Natural killer cell (primary cell): ENCODE results near the gene SASS6. TPM values are rescaled to one million over a fixed set of nuclear protein-coding genes. Genes with fewer than 3 reads are reported as not detected.

Experiments used
- ATAC-seq, 3 donors: fragments of 150-1000 bp in 2 of 3; fragments of 200-7000 bp in 1 of 3; cut with Tn5 transposase; 1 replicate in 1 of 3; 2 replicates in 2 of 3; pipeline ENCODE4 v1.10.0; 2021; ENCODE audit warnings: mild to moderate bottlenecking in 2 of 3, moderate library complexity in 2 of 3
- DNase-seq, 2 donors: peaks; one replicate each; pipeline versions ENCODE4 v3.0.0 to v3.0.0-alpha.2; 2013 to 2021; ENCODE audit warnings: mixed read lengths in 1 of 2
- H3K27ac ChIP-seq: one replicate; pipeline ENCODE4 v1.5.1; 2013; ENCODE audit warnings: mild to moderate bottlenecking, low read length
- H3K27me3 ChIP-seq: one replicate; pipeline ENCODE4 v1.6.1; 2013; ENCODE audit warnings: low read length; ENCODE audit not compliant: control insufficient read depth, insufficient read depth
- H3K36me3 ChIP-seq: one replicate; pipeline ENCODE4 v1.6.1; 2013; ENCODE audit warnings: low read length; ENCODE audit not compliant: control insufficient read depth, insufficient read depth
- H3K4me1 ChIP-seq: one replicate; pipeline ENCODE4 v1.6.1; 2013; ENCODE audit warnings: low read length; ENCODE audit not compliant: control insufficient read depth, insufficient read depth
- H3K4me3 ChIP-seq: one replicate; pipeline ENCODE4 v1.5.1; 2013; ENCODE audit warnings: low read length
- H3K9me3 ChIP-seq: one replicate; pipeline ENCODE4 v1.6.1; 2013; ENCODE audit warnings: low read length; ENCODE audit not compliant: control insufficient read depth, insufficient read depth
- H3K27ac Mint-ChIP-seq, 2 donors: one replicate each; pipeline ENCODE4 v1.8.0; 2022; ENCODE audit warnings: mild to moderate bottlenecking in 2 of 2, mixed read lengths in 2 of 2, moderate library complexity in 1 of 2
- H3K27me3 Mint-ChIP-seq, 2 donors: one replicate each; pipeline ENCODE4 v1.8.0; 2022; ENCODE audit warnings: low read depth in 2 of 2, mixed read lengths in 2 of 2
- H3K36me3 Mint-ChIP-seq: one replicate; pipeline ENCODE4 v1.8.0; 2022; ENCODE audit warnings: mixed read lengths
- H3K4me1 Mint-ChIP-seq, 2 donors: one replicate each; pipeline ENCODE4 v1.8.0; 2022; ENCODE audit warnings: mixed read lengths in 2 of 2
- H3K4me3 Mint-ChIP-seq: one replicate; pipeline ENCODE4 v1.8.0; 2022; ENCODE audit warnings: mild to moderate bottlenecking, moderate library complexity, mixed read lengths
- H3K9me3 Mint-ChIP-seq, 2 donors: one replicate each; pipeline ENCODE4 v1.8.0; 2022; ENCODE audit warnings: mixed read lengths in 2 of 2
- WGBS: methylation state at CpG from one replicate; pipeline ENCODE4 v1.1.7; 2013; ENCODE audit warnings: missing lambda C conversion rate; ENCODE audit not compliant: insufficient coverage; 5-methylcytosine and 5-hydroxymethylcytosine counted together
- intact Hi-C: fragments of 100-400 bp; cut with micrococcal nuclease; formaldehyde crosslinking; loops from one replicate; pipeline ENCODE4 v1.14.2; 2022
- total RNA-seq, 4 donors: library from RNA; stranded (reverse); fragments of 120-200 nt in 1 of 4; gene quantifications; one replicate each; pipeline versions ENCODE4 v1.2.3 to v1.2.4, GENCODE V29; 2013 to 2022
- TF ChIP-seq, protein P1 (sequence below): fragments of 200-600 bp; IDR thresholded peaks from one replicate; pipeline ENCODE4 v1.8.0; 2022; ENCODE audit warnings: antibody characterized with exemption

SASS6 gene
- total RNA-seq, 3 donors from 2014 or later (not counting 1 experiment from before 2014, with no cell fraction given): 5.3 to 6.2 (median 5.6) TPM

DNA sequence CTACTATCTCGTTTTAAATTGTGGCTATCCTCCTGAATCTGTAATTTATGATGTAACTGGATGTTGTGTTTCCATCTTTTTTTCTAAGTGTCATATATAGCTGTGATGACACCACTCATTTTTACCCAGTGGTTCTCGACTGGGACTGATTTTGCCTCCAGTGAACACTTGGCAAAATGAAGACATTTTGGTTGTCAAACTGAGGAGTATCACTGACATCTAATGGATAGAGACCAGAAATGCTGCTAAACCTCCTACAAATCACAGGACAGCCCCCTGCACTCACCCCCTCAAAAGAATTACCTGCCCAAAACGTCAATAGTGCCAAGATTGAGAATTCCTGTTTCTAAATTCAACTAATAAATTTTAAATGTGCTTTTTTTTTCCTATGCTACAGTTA lies 2.1 kb upstream of the SASS6 start:
- peaks cover 10% of the 10 kb centered on the region for H3K4me1 ChIP-seq
- intact Hi-C loops: loop anchor here (5.0 kb wide), 3 partner anchors 163 to 283 kb away; partner anchors contain the start of genes AGL and CDC14A
- no peaks in the 10 kb centered on the region for H3K27me3 ChIP-seq
- H3K4me3 ChIP-seq: no peak overlapping the region
- TF ChIP-seq, protein P1, sequence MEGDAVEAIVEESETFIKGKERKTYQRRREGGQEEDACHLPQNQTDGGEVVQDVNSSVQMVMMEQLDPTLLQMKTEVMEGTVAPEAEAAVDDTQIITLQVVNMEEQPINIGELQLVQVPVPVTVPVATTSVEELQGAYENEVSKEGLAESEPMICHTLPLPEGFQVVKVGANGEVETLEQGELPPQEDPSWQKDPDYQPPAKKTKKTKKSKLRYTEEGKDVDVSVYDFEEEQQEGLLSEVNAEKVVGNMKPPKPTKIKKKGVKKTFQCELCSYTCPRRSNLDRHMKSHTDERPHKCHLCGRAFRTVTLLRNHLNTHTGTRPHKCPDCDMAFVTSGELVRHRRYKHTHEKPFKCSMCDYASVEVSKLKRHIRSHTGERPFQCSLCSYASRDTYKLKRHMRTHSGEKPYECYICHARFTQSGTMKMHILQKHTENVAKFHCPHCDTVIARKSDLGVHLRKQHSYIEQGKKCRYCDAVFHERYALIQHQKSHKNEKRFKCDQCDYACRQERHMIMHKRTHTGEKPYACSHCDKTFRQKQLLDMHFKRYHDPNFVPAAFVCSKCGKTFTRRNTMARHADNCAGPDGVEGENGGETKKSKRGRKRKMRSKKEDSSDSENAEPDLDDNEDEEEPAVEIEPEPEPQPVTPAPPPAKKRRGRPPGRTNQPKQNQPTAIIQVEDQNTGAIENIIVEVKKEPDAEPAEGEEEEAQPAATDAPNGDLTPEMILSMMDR: no peak
- H3K36me3 ChIP-seq: peaks cover 36% of the 10 kb centered on the region
- ATAC-seq (no peak), DNase-seq (no peak)
- H3K27ac ChIP-seq: no peak overlapping the region
- H3K9me3 Mint-ChIP-seq: no peaks in the 10 kb centered on the region
- no peak overlapping the region for H3K27ac Mint-ChIP-seq
- no peaks in the 10 kb centered on the region for H3K27me3 Mint-ChIP-seq
- H3K9me3 ChIP-seq: no peaks in the 10 kb centered on the region
- H3K36me3 Mint-ChIP-seq: peaks cover 12% of the 10 kb centered on the region
- WGBS: 76% methylated on average over 3 of the region's 3 CpGs
- H3K4me3 Mint-ChIP-seq: peak overlapping the region; percentile 37
- H3K4me1 Mint-ChIP-seq: peaks cover 21 to 27% of the 10 kb centered on the region in 2 donors

DNA sequence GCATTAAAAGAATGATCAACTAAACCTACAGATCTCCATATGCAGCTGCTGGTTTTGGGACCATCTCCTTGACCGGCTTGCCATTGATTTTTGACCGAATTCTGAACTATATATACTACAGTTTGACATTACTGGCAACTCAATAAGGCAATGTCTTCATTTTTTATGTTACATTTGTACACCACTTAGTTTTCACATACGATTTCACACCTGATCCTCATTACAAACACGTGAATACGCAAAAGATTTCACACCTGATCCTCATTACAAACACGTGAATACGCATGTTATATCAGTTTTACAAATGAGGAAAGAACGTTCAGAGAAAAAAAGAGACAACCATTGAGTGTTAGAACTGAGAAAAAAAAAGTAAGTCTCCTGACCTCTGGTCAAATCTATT lies 1.1 kb downstream of the SASS6 start:
- H3K4me1 Mint-ChIP-seq: peaks cover 21 to 32% of the 10 kb centered on the region in 2 donors
- ATAC-seq (no peak), DNase-seq (no peak)
- H3K4me3 ChIP-seq: no peak overlapping the region
- H3K27ac Mint-ChIP-seq: peak overlapping the region in 1 of 2 donors; percentile 93
- H3K4me1 ChIP-seq: peaks cover 10% of the 10 kb centered on the region
- no peaks in the 10 kb centered on the region for H3K9me3 Mint-ChIP-seq
- H3K4me3 Mint-ChIP-seq: peak overlapping the region; percentile 97
- intact Hi-C loops: loop anchor here (2.0 to 5.0 kb wide), 7 partner anchors 93 to 765 kb away; partner anchors contain the start of genes AGL, CDC14A, DBT and RTCA
- 98% methylated on average over 5 of the region's 8 CpGs for WGBS
- peaks cover 4% of the 10 kb centered on the region for H3K36me3 ChIP-seq
- H3K27ac ChIP-seq: no peak overlapping the region
- no peaks in the 10 kb centered on the region for H3K27me3 ChIP-seq
- no peaks in the 10 kb centered on the region for H3K9me3 ChIP-seq
- H3K36me3 Mint-ChIP-seq: no peaks in the 10 kb centered on the region
- TF ChIP-seq, protein P1: no peak
- H3K27me3 Mint-ChIP-seq: no peaks in the 10 kb centered on the region

DNA sequence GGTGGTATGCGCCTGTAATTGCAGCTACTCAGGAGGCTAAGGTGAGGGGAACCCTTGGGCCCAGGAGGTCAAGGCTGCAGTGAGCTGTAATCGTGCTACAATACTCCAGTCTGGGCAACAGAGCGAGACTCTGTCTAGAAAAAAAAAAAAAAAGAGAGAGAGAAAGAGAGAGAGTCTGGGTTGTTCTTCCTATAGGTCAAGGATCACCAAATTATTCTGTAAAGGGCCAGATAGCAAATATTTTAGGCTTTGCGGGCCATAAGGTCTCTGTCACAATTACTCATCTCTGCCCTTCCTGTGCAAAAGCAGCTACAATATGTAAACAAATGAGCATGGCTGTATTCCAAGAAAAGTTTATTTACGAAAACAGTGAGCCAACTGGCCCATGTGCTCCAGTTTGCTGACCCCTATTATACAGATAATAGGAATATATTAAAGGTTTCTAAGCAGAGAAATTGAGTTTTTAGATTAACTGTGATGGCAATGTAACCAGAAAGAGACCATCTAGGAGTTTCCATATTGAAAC lies 2.1 kb downstream of the SASS6 start:
- TF ChIP-seq, protein P1: no peak
- H3K36me3 ChIP-seq: no peaks in the 10 kb centered on the region
- H3K36me3 Mint-ChIP-seq: no peaks in the 10 kb centered on the region
- no peaks in the 10 kb centered on the region for H3K27me3 ChIP-seq
- no peak for DNase-seq
- peaks cover 21 to 32% of the 10 kb centered on the region in 2 donors for H3K4me1 Mint-ChIP-seq
- peaks cover 10% of the 10 kb centered on the region for H3K4me1 ChIP-seq
- H3K4me3 ChIP-seq: no peak overlapping the region
- intact Hi-C loops: loop anchor here (5.0 kb wide), 3 partner anchors 158 to 278 kb away; partner anchors contain the start of genes AGL and CDC14A
- H3K27ac Mint-ChIP-seq: no peak overlapping the region
- whole genome bisulfite sequencing: 94% methylated on average over 5 of the region's 5 CpGs
- ATAC-seq: no peak
- no peaks in the 10 kb centered on the region for H3K9me3 Mint-ChIP-seq
- H3K9me3 ChIP-seq: no peaks in the 10 kb centered on the region
- H3K27ac ChIP-seq: no peak overlapping the region
- H3K4me3 Mint-ChIP-seq: no peak overlapping the region
- no peaks in the 10 kb centered on the region for H3K27me3 Mint-ChIP-seq

GRCh38 chr1:100127226-100127625 lies 5.5 kb downstream of the SASS6 start:
- Mint-ChIP-seq H3K27me3 (no peaks in the 10 kb centered on the region), H3K4me1 (peaks cover 8 to 12% of the 10 kb centered on the region in 2 donors), H3K9me3 (no peaks in the 10 kb centered on the region), H3K36me3 (no peaks in the 10 kb centered on the region), H3K4me3 (no peak overlapping the region), H3K27ac (no peak overlapping the region)
- Histone ChIP-seq H3K36me3 (no peaks in the 10 kb centered on the region), H3K4me3 (no peak overlapping the region), H3K9me3 (no peaks in the 10 kb centered on the region), H3K27me3 (no peaks in the 10 kb centered on the region), H3K4me1 (peaks cover 2% of the 10 kb centered on the region), H3K27ac (no peak overlapping the region)
- TF ChIP-seq, protein P1: no peak
- no peak for ATAC-seq
- DNase-seq: no peak
- intact Hi-C loops: no loop called here
- 100% methylated on average over 1 of the region's 1 CpG for WGBS
